ENCODE measurements around the gene ZCCHC3.

The ZCCHC3 gene

GRCh38 chr20:316316-317068 lies 19.1 kb downstream of the ZCCHC3 start:
- H3K9me3 ChIP-seq (ENCODE audit: insufficient read depth, low read depth, low read length) = no peaks in the 10 kb centered on the region
- no peaks in the 10 kb centered on the region for H3K36me3 ChIP-seq (ENCODE audit: insufficient read depth, low read depth, low read length)
- H3K27ac ChIP-seq (ENCODE audit: low read length) = no peak overlapping the region
- no peaks in the 10 kb centered on the region for H3K27me3 ChIP-seq (ENCODE audit: insufficient read depth, low read length)
- H3K4me3 ChIP-seq (ENCODE audit: low read length) = no peak overlapping the region
- no peak overlapping the region for H3K9ac ChIP-seq (ENCODE audit: low read depth, low read length)
- no peaks in the 10 kb centered on the region for H3K4me1 ChIP-seq (ENCODE audit: insufficient read depth, low read length)

DNA sequence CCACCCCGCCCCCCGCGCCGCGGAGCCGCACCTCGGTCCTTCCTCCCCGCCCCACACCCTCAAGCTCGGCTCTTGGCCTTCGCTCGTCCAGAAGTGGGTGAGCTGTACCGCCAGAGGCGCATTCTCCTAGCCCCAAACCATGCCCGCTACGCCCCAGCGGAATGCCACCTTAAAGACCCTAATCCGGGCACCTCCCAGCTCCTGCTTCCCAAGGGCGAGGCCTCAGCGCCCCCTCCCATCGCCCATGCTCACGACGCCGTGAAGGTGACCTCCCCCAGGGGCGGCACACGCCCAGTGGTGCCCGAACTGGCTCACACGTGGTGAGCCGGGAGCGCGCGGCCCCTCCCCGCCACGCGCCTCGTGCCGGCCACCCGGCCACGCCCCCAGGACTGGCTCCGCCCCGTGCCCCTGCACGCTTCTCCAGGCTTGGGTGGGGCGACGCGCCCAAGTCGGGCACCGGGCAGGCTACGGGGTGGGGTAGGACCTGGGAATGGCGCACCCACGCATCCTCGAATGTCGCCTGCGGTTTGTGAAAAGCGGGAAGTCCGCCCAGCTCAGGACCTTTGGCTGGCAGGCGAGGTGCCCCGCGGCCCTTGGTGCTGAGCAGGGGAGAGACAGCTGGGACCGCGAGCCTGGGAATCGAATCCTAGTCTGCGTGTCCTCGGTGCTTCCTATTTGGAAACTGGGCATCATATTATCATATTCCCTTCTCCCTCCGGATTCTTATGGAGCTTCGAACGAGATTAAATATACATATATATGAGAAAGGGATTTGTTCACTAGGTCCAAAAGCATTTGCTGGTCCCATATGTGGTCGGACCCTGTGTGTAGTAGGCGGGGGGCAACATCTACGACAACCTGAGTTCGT lies 27.0 kb downstream of the ZCCHC3 start:
- Histone ChIP-seq H3K4me1 (ENCODE audit: insufficient read depth, low read length) (peaks cover 23% of the 10 kb centered on the region), H3K27me3 (ENCODE audit: insufficient read depth, low read length) (no peaks in the 10 kb centered on the region), H3K27ac (ENCODE audit: low read length) (peak overlapping the region; percentile 90), H3K4me3 (ENCODE audit: low read length) (peak overlapping the region; percentile 94), H3K9me3 (ENCODE audit: insufficient read depth, low read depth, low read length) (no peaks in the 10 kb centered on the region), H3K9ac (ENCODE audit: low read depth, low read length) (peak overlapping the region; percentile 91; the same call in 1 of the 2 replicates), H3K36me3 (ENCODE audit: insufficient read depth, low read depth, low read length) (peaks cover 9% of the 10 kb centered on the region)

DNA sequence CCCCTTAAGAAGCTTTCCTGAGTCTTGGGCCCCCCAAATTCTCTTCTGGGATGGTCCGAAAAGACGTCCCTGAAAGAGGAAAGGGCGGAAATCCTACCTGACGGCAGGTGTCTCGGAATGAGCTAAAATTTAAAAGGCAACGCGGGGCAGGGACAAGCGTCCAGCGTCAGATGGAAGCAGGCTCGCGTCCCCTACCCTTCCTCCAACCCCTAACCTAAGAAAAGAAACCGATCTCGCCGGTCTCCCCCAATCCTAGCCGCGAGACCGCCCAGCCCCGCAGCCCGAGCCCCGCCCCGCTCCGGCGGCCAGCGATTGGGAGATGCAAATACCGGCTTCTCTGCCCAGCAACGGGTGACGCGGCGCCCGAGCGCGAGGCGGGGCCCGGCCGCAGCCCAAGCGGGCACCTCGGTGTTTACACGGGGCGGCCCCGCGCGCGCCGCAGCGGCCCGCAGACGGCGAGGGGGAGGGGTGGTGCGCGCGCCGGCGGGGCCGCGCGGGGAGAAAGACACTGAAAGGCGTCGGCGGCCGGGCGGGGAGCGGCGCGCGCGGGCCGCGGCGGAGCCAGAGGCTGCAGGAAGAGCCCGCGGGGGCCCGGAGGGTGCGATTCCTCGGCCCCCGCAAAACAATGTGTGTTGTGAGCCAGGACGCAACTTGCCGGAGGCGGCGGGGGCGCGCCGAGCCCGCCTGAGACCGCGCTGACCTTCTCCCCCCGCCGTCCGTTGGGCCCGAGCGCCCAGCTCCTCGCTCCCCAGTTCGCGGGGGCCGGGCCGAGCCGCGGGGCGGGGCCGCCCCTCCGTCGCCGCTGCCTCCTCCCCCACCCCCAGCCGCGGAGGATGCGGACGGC lies 27.9 kb downstream of the ZCCHC3 start, which contains the start of gene SOX12:
Gene SOX12 (plus strand): TSS at position 508 of the 844 bp plus-strand sequence. CDS start 373 bp downstream, outside the sequence.
- peak within 1 kb of the TSS; percentile 94 for H3K4me3 ChIP-seq (ENCODE audit: low read length)
- H3K27ac ChIP-seq (ENCODE audit: low read length) = peak within 1 kb of the TSS; percentile 90
- no peaks in the 10 kb centered on the region for H3K9me3 ChIP-seq (ENCODE audit: insufficient read depth, low read depth, low read length)
- H3K27me3 ChIP-seq (ENCODE audit: insufficient read depth, low read length) = no peaks in the 10 kb centered on the region
- peak within 1 kb of the TSS; percentile 91; the same call in 1 of the 2 replicates for H3K9ac ChIP-seq (ENCODE audit: low read depth, low read length)
- peaks cover 28% of the 10 kb centered on the region for H3K4me1 ChIP-seq (ENCODE audit: insufficient read depth, low read length)
- H3K36me3 ChIP-seq (ENCODE audit: insufficient read depth, low read depth, low read length) = peaks cover 9% of the 10 kb centered on the region

DNA sequence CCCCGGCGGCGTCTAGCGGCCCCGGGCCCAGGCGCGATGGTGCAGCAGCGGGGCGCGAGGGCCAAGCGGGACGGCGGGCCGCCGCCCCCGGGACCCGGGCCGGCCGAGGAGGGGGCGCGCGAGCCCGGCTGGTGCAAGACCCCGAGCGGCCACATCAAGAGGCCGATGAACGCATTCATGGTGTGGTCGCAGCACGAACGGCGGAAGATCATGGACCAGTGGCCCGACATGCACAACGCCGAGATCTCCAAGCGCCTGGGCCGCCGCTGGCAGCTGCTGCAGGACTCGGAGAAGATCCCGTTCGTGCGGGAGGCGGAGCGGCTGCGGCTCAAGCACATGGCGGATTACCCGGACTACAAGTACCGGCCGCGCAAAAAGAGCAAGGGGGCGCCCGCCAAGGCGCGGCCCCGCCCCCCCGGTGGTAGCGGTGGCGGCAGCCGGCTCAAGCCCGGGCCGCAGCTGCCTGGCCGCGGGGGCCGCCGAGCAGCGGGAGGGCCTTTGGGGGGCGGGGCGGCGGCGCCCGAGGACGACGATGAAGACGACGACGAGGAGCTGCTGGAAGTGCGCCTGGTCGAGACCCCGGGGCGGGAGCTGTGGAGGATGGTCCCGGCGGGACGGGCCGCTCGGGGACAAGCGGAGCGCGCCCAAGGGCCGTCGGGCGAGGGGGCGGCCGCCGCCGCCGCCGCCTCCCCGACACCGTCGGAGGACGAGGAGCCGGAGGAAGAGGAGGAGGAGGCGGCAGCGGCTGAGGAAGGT lies 28.7 kb downstream of the ZCCHC3 start:
- Histone ChIP-seq H3K27ac (ENCODE audit: low read length) (peak overlapping the region; percentile 60), H3K4me1 (ENCODE audit: insufficient read depth, low read length) (peaks cover 29% of the 10 kb centered on the region)

GRCh38 chr20:326645-327185 lies 29.3 kb downstream of the ZCCHC3 start:
- Histone ChIP-seq H3K4me3 (ENCODE audit: low read length) (peak overlapping the region; percentile 92), H3K36me3 (ENCODE audit: insufficient read depth, low read depth, low read length) (peaks cover 9% of the 10 kb centered on the region), H3K27me3 (ENCODE audit: insufficient read depth, low read length) (no peaks in the 10 kb centered on the region), H3K4me1 (ENCODE audit: insufficient read depth, low read length) (peaks cover 29% of the 10 kb centered on the region), H3K27ac (ENCODE audit: low read length) (peak overlapping the region; percentile 54), H3K9ac (ENCODE audit: low read depth, low read length) (peak overlapping the region; percentile 91; the same call in 1 of the 2 replicates), H3K9me3 (ENCODE audit: insufficient read depth, low read depth, low read length) (no peaks in the 10 kb centered on the region)

More for the DNA sequence above, 28.7 kb downstream of the ZCCHC3 start:
- peak overlapping the region; percentile 92 for H3K4me3 ChIP-seq (ENCODE audit: low read length)
- H3K9me3 ChIP-seq (ENCODE audit: insufficient read depth, low read depth, low read length) = no peaks in the 10 kb centered on the region
- no peaks in the 10 kb centered on the region for H3K27me3 ChIP-seq (ENCODE audit: insufficient read depth, low read length)
- peaks cover 9% of the 10 kb centered on the region for H3K36me3 ChIP-seq (ENCODE audit: insufficient read depth, low read depth, low read length)
- peak overlapping the region; percentile 91; the same call in 1 of the 2 replicates for H3K9ac ChIP-seq (ENCODE audit: low read depth, low read length)

DNA sequence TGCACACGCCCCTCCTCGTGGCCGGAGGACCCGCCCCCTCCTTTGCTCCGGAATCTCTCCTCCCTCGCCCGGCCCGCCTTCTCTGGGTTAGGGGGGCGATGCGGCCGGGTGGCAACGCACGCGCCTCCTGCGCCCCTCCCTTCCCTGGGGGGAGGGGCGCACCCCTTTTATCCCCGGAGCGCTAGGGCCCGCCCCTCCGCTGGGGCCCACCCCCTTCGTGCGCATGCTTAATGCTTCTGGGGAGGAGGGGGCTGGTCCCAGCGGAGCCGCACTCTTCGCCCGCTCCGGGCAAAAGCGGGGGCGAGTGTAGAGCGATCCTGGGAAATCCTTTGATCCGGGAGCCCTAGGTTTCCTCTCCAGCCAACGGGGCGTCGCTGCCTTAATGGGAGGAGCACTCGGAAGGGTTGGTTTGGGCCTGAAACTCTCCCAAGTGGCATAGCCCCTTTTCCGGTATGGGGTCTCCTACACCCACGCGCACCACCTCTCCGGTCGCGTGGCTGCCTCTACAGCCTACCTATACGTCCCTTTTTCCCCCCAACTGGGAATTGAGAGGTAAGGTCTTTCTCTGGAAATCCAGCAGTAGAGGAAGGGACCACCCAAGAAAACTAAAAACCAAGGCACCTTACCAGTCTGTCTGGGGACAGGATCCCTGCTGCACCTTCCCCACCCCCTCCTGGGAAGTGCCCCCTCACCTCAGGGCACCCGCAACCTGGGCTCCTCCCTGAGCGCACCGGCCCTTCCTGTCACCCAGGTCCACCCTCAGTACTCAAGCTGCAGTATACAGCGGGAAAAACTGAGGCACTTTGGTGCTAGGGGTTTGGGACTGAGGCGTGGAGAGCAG lies 30.0 kb downstream of the ZCCHC3 start:
- H3K4me1 ChIP-seq (ENCODE audit: insufficient read depth, low read length) = peaks cover 27% of the 10 kb centered on the region
- peaks cover 4% of the 10 kb centered on the region; the same call in 1 of the 2 replicates for H3K27me3 ChIP-seq (ENCODE audit: insufficient read depth, low read length)
- peak overlapping the region; percentile 92 for H3K4me3 ChIP-seq (ENCODE audit: low read length)
- H3K27ac ChIP-seq (ENCODE audit: low read length) = no peak overlapping the region
- no peaks in the 10 kb centered on the region for H3K9me3 ChIP-seq (ENCODE audit: insufficient read depth, low read depth, low read length)
- peak overlapping the region; percentile 82 for H3K9ac ChIP-seq (ENCODE audit: low read depth, low read length)
- peaks cover 9% of the 10 kb centered on the region for H3K36me3 ChIP-seq (ENCODE audit: insufficient read depth, low read depth, low read length)

- Histone ChIP-seq H3K4me1 (ENCODE audit: insufficient read depth, low read length) (peaks cover 18% of the 10 kb centered on the region; the same call in 1 of the 2 replicates), H3K9me3 (ENCODE audit: insufficient read depth, low read depth, low read length) (no peaks in the 10 kb centered on the region), H3K4me3 (ENCODE audit: low read length) (peak overlapping the region; percentile 92), H3K27ac (ENCODE audit: low read length) (no peak overlapping the region), H3K27me3 (ENCODE audit: insufficient read depth, low read length) (peaks cover 5% of the 10 kb centered on the region; the same call in 1 of the 2 replicates), H3K36me3 (ENCODE audit: insufficient read depth, low read depth, low read length) (peaks cover 9% of the 10 kb centered on the region), H3K9ac (ENCODE audit: low read depth, low read length) (peak overlapping the region; percentile 82; the same call in 1 of the 2 replicates)
These were observed 30.9 kb downstream of the ZCCHC3 start for GRCh38 chr20:328027-328974.

DNA sequence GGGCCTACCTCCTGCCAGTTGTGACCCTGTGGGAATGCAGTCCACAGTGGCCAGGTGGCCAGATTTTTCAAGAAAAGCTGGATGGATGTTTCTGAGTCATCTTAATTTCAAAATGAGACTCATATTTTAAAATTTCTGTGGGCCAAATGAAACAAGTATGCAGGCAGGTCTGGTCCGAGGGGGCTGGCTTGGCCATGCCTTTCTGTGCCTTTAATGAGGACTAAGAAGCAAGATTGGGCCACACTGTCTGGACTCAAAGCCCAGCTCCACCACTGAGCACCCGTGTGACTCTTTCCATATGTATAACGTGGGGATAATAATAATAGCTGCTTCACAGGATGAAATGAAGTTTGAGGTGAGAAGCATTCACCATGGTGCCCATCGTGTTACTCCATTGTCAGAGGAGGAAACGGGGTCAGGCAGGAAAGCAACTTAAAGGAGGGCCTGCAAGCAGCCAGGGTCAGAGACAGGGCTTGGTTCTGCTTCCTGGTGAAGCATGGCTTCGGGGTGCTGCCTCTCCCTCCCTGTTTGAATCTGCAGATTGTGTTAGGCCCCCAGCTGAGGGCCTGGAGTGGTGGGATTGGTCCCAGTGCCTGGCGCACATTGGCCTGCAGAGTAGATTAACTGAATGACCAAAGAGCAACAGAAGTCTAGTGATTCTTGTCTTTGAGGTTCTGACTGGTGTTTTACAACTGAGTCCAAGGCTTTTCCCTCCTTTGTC lies 31.8 kb downstream of the ZCCHC3 start:
- H3K9ac ChIP-seq (ENCODE audit: low read depth, low read length) = no peak overlapping the region
- peaks cover 9% of the 10 kb centered on the region for H3K36me3 ChIP-seq (ENCODE audit: insufficient read depth, low read depth, low read length)
- H3K27me3 ChIP-seq (ENCODE audit: insufficient read depth, low read length) = peaks cover 10% of the 10 kb centered on the region; the same call in 1 of the 2 replicates
- H3K4me1 ChIP-seq (ENCODE audit: insufficient read depth, low read length) = peaks cover 14% of the 10 kb centered on the region; the same call in 1 of the 2 replicates
- no peak overlapping the region for H3K27ac ChIP-seq (ENCODE audit: low read length)
- peak overlapping the region; percentile 92; the same call in 1 of the 2 replicates for H3K4me3 ChIP-seq (ENCODE audit: low read length)
- H3K9me3 ChIP-seq (ENCODE audit: insufficient read depth, low read depth, low read length) = no peaks in the 10 kb centered on the region

Data from iPS-20b (cell line).